K562 (cell line): ENCODE measurements around the gene HOXB8. TPM values are rescaled to one million over a fixed set of nuclear protein-coding genes. Genes with fewer than 3 reads are reported as not detected.

Experiments
- ARNT ChIP-seq, 2 experiments: fragments of 450-650 bp; IDR thresholded peaks; 2 replicates each; pipeline ENCODE4 v1.6.1; 2016; ENCODE audit warnings: mild to moderate bottlenecking in 1 of 2
- CTBP1 ChIP-seq: fragments of 450-650 bp; IDR thresholded peaks from 2 replicates; pipeline ENCODE4 v1.6.1; 2016; ENCODE audit warnings: borderline replicate concordance
- ETV6 ChIP-seq, 3 experiments: fragments of 150-350 bp in 1 of 3; sonication (generic) in 1 of 3; formaldehyde crosslinking in 1 of 3; IDR thresholded peaks; 2 replicates each; pipeline versions ENCODE4 v1.6.1 to v1.8.0; 2014 to 2022; ENCODE audit warnings: borderline replicate concordance in 2 of 3, low read depth in 2 of 3, antibody characterized with exemption in 1 of 3, low read length in 1 of 3, mild to moderate bottlenecking in 1 of 3, missing genetic modification reagents in 1 of 3
- HDAC3 ChIP-seq: fragments of 450-650 bp; IDR thresholded peaks from 2 replicates; pipeline ENCODE4 v1.6.1; 2018; ENCODE audit warnings: borderline replicate concordance, mild to moderate bottlenecking, moderate library complexity; ENCODE audit not compliant: partially characterized antibody
- KLF16 ChIP-seq: IDR thresholded peaks from 2 replicates; pipeline ENCODE4 v1.6.1; 2016; ENCODE audit warnings: antibody characterized with exemption
- MGA ChIP-seq: fragments of 450-650 bp; IDR thresholded peaks from 2 replicates; pipeline ENCODE4 v1.6.1; 2016; ENCODE audit warnings: mild to moderate bottlenecking, moderate library complexity
- NR2C1 ChIP-seq, 2 experiments: fragments of 450-650 bp; IDR thresholded peaks; 2 replicates each; pipeline ENCODE4 v1.6.1; 2017; ENCODE audit warnings: mild to moderate bottlenecking in 2 of 2, antibody characterized with exemption in 1 of 2, inconsistent platforms in 1 of 2, missing compliant biosample characterization in 1 of 2, missing genetic modification characterization in 1 of 2
- PHB2 ChIP-seq: fragments of 450-650 bp; IDR thresholded peaks from 2 replicates; pipeline ENCODE4 v1.6.1; 2017; ENCODE audit warnings: low read depth
- POLR2B ChIP-seq: fragments of 450-650 bp; IDR thresholded peaks from 2 replicates; pipeline ENCODE4 v1.6.1; 2018; ENCODE audit warnings: low read depth; ENCODE audit not compliant: partially characterized antibody
- PRMT5 ChIP-seq: sonication (generic); formaldehyde crosslinking; IDR thresholded peaks from 2 replicates; pipeline ENCODE4 v1.5.0; 2020; ENCODE audit warnings: missing genetic modification reagents
- TBP ChIP-seq: optimal IDR thresholded peaks from 2 replicates; pipeline ENCODE3; 2011; ENCODE audit warnings: low read depth, low read length, improper control_type of control experiment
- ZBTB8A ChIP-seq: fragments of 450-650 bp; IDR thresholded peaks from 2 replicates; pipeline ENCODE4 v1.6.1; 2018; ENCODE audit warnings: mild to moderate bottlenecking, moderate library complexity; ENCODE audit not compliant: partially characterized antibody
- ZNF232 ChIP-seq: sonication (generic); formaldehyde crosslinking; IDR thresholded peaks from 2 replicates; pipeline ENCODE4 v1.8.0; 2022; ENCODE audit warnings: mild to moderate bottlenecking, missing genetic modification reagents
- polyA plus RNA-seq, 8 experiments: library from polyadenylated mRNA; depleted of rRNA in 4 of 8; stranded (reverse) in 5 of 8; unstranded in 3 of 8; fragments of >200 nt; fragmentation: Nextera tagmentation in 2 of 8; fragmentation: Illumina TruSeq in 1 of 8; extraction: Ambion mirVana in 2 of 8; extraction: Trizol in 1 of 8; gene quantifications; 2 replicates each; pipeline versions ENCODE4 v1.2.1 to v1.2.3, GENCODE V29; 2011 to 2014; ENCODE audit warnings: inconsistent platforms in 1 of 8, missing spikeins in 1 of 8
- total RNA-seq, 7 experiments: library from RNA; depleted of rRNA in 6 of 7; stranded (reverse); fragments of >200 nt in 6 of 7; fragmentation: Illumina TruSeq in 2 of 7; extraction: Trizol in 2 of 7; gene quantifications; 2 replicates each; pipeline versions ENCODE4 v1.2.1 to v1.2.3, GENCODE V29; 2011 to 2021; ENCODE audit warnings: low replicate concordance in 1 of 7

Gene HOXB8
- total and polyA plus RNA-seq, 9 of the 15 experiments (the other 6 are each of a cell fraction or from before 2014, with no cell fraction given), result 0.52 to 23.8 (median 3.6) TPM

- peak; percentile 89 for TF ChIP-seq POLR2B
- no peak; a peak in 1 of 4 replicates for TF ChIP-seq ETV6 (IDR thresholded peaks at IDR 0.05; ENCODE audit: borderline replicate concordance in 1 of 2, low read depth in 2 of 2, low read length in 1 of 2)
- no peak for TF ChIP-seq ETV6 (CRISPR knock-in tag; IDR thresholded peaks at IDR 0.05; ENCODE audit: borderline replicate concordance)
- TF ChIP-seq MGA, result no peak
- TF ChIP-seq ZBTB8A, result no peak
- no peak for TF ChIP-seq NR2C1 (IDR thresholded peaks at IDR 0.05)
- TF ChIP-seq NR2C1 (tag; IDR thresholded peaks at IDR 0.05), result no peak
- TF ChIP-seq TBP, result peak; percentile 68
- no peak for TF ChIP-seq ZNF232 (CRISPR knock-in tag)
- no peak for TF ChIP-seq PRMT5 (CRISPR knock-in tag)
- TF ChIP-seq PHB2, result no peak
- peak in 1 of 2 experiments; percentile 79; a peak in 2 of 4 replicates for TF ChIP-seq ARNT (IDR thresholded peaks at IDR 0.05)
- TF ChIP-seq KLF16, result peak; percentile 79
- peak; percentile 84 for TF ChIP-seq HDAC3
- TF ChIP-seq CTBP1, result peak; percentile 71; the same call in 1 of the 2 replicates
These were observed 11.4 kb upstream of the HOXB8 start, which contains the start of gene HOXB9 (continued) for GRCh38 chr17:48626245-48627117.
